Measurements from ENCODE around the gene EDEM3.
A peak's percentile ranks its signal among the peaks of the same experiment; 100 is the strongest.

The EDEM3 gene

GRCh38 chr1:184655185-184655584 lies 99.5 kb downstream of the EDEM3 start:
- no peak overlapping the region for H3K18ac ChIP-seq (ENCODE audit: low read depth in 1 of 2, low read length in 2 of 2)
- no peaks in the 10 kb centered on the region for H3K27me3 ChIP-seq (ENCODE audit: control insufficient read depth in 1 of 2, insufficient read depth in 1 of 2, low read length in 2 of 2)
- DNase-seq: no peak
- no peak overlapping the region for H2BK12ac ChIP-seq (ENCODE audit: low read length in 2 of 2)
- H3K9me3 ChIP-seq (ENCODE audit: control insufficient read depth, low read length): peaks cover 6% of the 10 kb centered on the region
- no peak overlapping the region for H4K8ac ChIP-seq (ENCODE audit: low read length)
- H3K4me3 ChIP-seq (ENCODE audit: insufficient read depth in 1 of 2, low read depth in 1 of 2, low read length in 2 of 2): no peak overlapping the region
- H3K4me1 ChIP-seq (ENCODE audit: control insufficient read depth, insufficient read depth, low read depth, low read length): no peaks in the 10 kb centered on the region
- H3K27ac ChIP-seq (ENCODE audit: low read length, poor library complexity, severe bottlenecking): no peak overlapping the region
- H3K4me2 ChIP-seq (ENCODE audit: low read length, poor library complexity, severe bottlenecking): no peak overlapping the region
- H3K14ac ChIP-seq (ENCODE audit: low read length in 2 of 2): no peak overlapping the region
- no peak overlapping the region for H3K4ac ChIP-seq (ENCODE audit: low read depth in 1 of 2, low read length in 2 of 2)
- H4K91ac ChIP-seq (ENCODE audit: low read length): no peak overlapping the region
- no peak overlapping the region for H2BK5ac ChIP-seq (ENCODE audit: low read depth, low read length, poor library complexity, severe bottlenecking)
- no peaks in the 10 kb centered on the region for H3K36me3 ChIP-seq (ENCODE audit: control insufficient read depth in 1 of 2, insufficient read depth in 2 of 2, low read depth in 1 of 2, low read length in 2 of 2)
- no peak overlapping the region for H2AFZ ChIP-seq (ENCODE audit: low read depth, low read length)
- H3K9ac ChIP-seq (ENCODE audit: low read length): no peak overlapping the region
- no peak overlapping the region for H3K23ac ChIP-seq (ENCODE audit: low read length in 2 of 2)
- no peak overlapping the region for H2AK5ac ChIP-seq (ENCODE audit: low read length, severe bottlenecking)
- no peak overlapping the region for H2BK120ac ChIP-seq (ENCODE audit: low read depth, low read length)
- no peaks in the 10 kb centered on the region for H3K79me1 ChIP-seq (replicated peaks; ENCODE audit: low read length, poor library complexity, severe bottlenecking)
- H2BK15ac ChIP-seq (ENCODE audit: low read depth, poor library complexity, severe bottlenecking): no peak overlapping the region

- DNase-seq: no peak
- Histone ChIP-seq H2BK5ac (ENCODE audit: low read depth, low read length, poor library complexity, severe bottlenecking) (no peak overlapping the region), H3K4me1 (ENCODE audit: control insufficient read depth, insufficient read depth, low read depth, low read length) (no peaks in the 10 kb centered on the region), H4K91ac (ENCODE audit: low read length) (no peak overlapping the region), H3K23ac (ENCODE audit: low read length in 2 of 2) (no peak overlapping the region), H3K14ac (ENCODE audit: low read length in 2 of 2) (no peak overlapping the region), H4K8ac (ENCODE audit: low read length) (no peak overlapping the region), H3K4me2 (ENCODE audit: low read length, poor library complexity, severe bottlenecking) (no peak overlapping the region), H3K79me1 (replicated peaks; ENCODE audit: low read length, poor library complexity, severe bottlenecking) (no peaks in the 10 kb centered on the region), H3K27me3 (ENCODE audit: control insufficient read depth in 1 of 2, insufficient read depth in 1 of 2, low read length in 2 of 2) (no peaks in the 10 kb centered on the region), H2BK15ac (ENCODE audit: low read depth, poor library complexity, severe bottlenecking) (no peak overlapping the region), H2BK12ac (ENCODE audit: low read length in 2 of 2) (no peak overlapping the region), H3K9ac (ENCODE audit: low read length) (no peak overlapping the region), H2AK5ac (ENCODE audit: low read length, severe bottlenecking) (no peak overlapping the region), H2BK120ac (ENCODE audit: low read depth, low read length) (no peak overlapping the region), H3K9me3 (ENCODE audit: control insufficient read depth, low read length) (peaks cover 6% of the 10 kb centered on the region), H3K4me3 (ENCODE audit: insufficient read depth in 1 of 2, low read depth in 1 of 2, low read length in 2 of 2) (no peak overlapping the region), H3K27ac (ENCODE audit: low read length, poor library complexity, severe bottlenecking) (no peak overlapping the region), H3K18ac (ENCODE audit: low read depth in 1 of 2, low read length in 2 of 2) (peak overlapping the region in 1 of 2 experiments; percentile 14), H2AFZ (ENCODE audit: low read depth, low read length) (no peak overlapping the region), H3K4ac (ENCODE audit: low read depth in 1 of 2, low read length in 2 of 2) (no peak overlapping the region), H3K36me3 (ENCODE audit: control insufficient read depth in 1 of 2, insufficient read depth in 2 of 2, low read depth in 1 of 2, low read length in 2 of 2) (no peaks in the 10 kb centered on the region)
- 90% methylated on average over 4 of the region's 5 CpGs for WGBS
Observed at GRCh38 chr1:184650177-184650866, 104.3 kb downstream of the EDEM3 start.

- Histone ChIP-seq H3K4me2 (ENCODE audit: low read length, poor library complexity, severe bottlenecking) (no peak overlapping the region), H3K27ac (ENCODE audit: low read length, poor library complexity, severe bottlenecking) (no peak overlapping the region), H3K23ac (ENCODE audit: low read length in 2 of 2) (no peak overlapping the region), H3K9ac (ENCODE audit: low read length) (no peak overlapping the region), H3K36me3 (ENCODE audit: control insufficient read depth in 1 of 2, insufficient read depth in 2 of 2, low read depth in 1 of 2, low read length in 2 of 2) (no peaks in the 10 kb centered on the region), H3K27me3 (ENCODE audit: control insufficient read depth in 1 of 2, insufficient read depth in 1 of 2, low read length in 2 of 2) (peaks cover under 1 to 2% of the 10 kb centered on the region in 2 experiments), H2AFZ (ENCODE audit: low read depth, low read length) (no peak overlapping the region), H3K4ac (ENCODE audit: low read depth in 1 of 2, low read length in 2 of 2) (no peak overlapping the region), H3K4me1 (ENCODE audit: control insufficient read depth, insufficient read depth, low read depth, low read length) (no peaks in the 10 kb centered on the region), H3K4me3 (ENCODE audit: insufficient read depth in 1 of 2, low read depth in 1 of 2, low read length in 2 of 2) (peak overlapping the region in 1 of 2 experiments; percentile 10), H2BK5ac (ENCODE audit: low read depth, low read length, poor library complexity, severe bottlenecking) (no peak overlapping the region), H3K14ac (ENCODE audit: low read length in 2 of 2) (no peak overlapping the region), H4K91ac (ENCODE audit: low read length) (no peak overlapping the region), H3K18ac (ENCODE audit: low read depth in 1 of 2, low read length in 2 of 2) (peak overlapping the region in 1 of 2 experiments; percentile 33), H3K9me3 (ENCODE audit: control insufficient read depth, low read length) (peaks cover 6% of the 10 kb centered on the region), H2BK120ac (ENCODE audit: low read depth, low read length) (no peak overlapping the region), H2BK15ac (ENCODE audit: low read depth, poor library complexity, severe bottlenecking) (no peak overlapping the region), H4K8ac (ENCODE audit: low read length) (no peak overlapping the region), H2AK5ac (ENCODE audit: low read length, severe bottlenecking) (no peak overlapping the region), H2BK12ac (ENCODE audit: low read length in 2 of 2) (no peak overlapping the region), H3K79me1 (replicated peaks; ENCODE audit: low read length, poor library complexity, severe bottlenecking) (no peaks in the 10 kb centered on the region)
- peak; percentile 60 for DNase-seq
- 91% methylated on average over 5 of the region's 7 CpGs for WGBS
Observed at GRCh38 chr1:184649451-184649888, 105.2 kb downstream of the EDEM3 start.

DNA sequence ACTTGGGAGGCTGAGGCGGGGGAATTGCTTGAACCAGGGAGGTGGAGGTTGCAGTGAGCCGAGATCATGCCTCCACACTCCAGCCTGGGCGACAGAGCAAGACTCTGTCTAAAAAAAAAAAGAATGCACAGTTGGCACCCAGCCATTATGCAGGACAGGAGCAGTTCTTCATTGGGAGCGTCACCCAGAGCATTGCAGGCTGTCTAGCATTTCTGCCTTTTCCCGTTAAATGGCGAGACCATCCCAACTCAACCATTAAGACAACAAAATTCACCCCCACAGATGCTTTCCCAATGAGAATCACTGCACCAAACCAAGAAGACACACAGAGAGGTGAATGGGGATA lies 105.8 kb downstream of the EDEM3 start:
- no peaks in the 10 kb centered on the region for H3K4me1 ChIP-seq (ENCODE audit: control insufficient read depth, insufficient read depth, low read depth, low read length)
- H3K79me1 ChIP-seq (replicated peaks; ENCODE audit: low read length, poor library complexity, severe bottlenecking): no peaks in the 10 kb centered on the region
- H3K18ac ChIP-seq (ENCODE audit: low read depth in 1 of 2, low read length in 2 of 2): no peak overlapping the region
- no peak overlapping the region for H2AK5ac ChIP-seq (ENCODE audit: low read length, severe bottlenecking)
- no peak overlapping the region for H3K27ac ChIP-seq (ENCODE audit: low read length, poor library complexity, severe bottlenecking)
- H3K36me3 ChIP-seq (ENCODE audit: control insufficient read depth in 1 of 2, insufficient read depth in 2 of 2, low read depth in 1 of 2, low read length in 2 of 2): no peaks in the 10 kb centered on the region
- H2BK12ac ChIP-seq (ENCODE audit: low read length in 2 of 2): no peak overlapping the region
- peaks cover 6% of the 10 kb centered on the region in 2 experiments for H3K27me3 ChIP-seq (ENCODE audit: control insufficient read depth in 1 of 2, insufficient read depth in 1 of 2, low read length in 2 of 2)
- H3K23ac ChIP-seq (ENCODE audit: low read length in 2 of 2): no peak overlapping the region
- no peak overlapping the region for H3K9ac ChIP-seq (ENCODE audit: low read length)
- H2AFZ ChIP-seq (ENCODE audit: low read depth, low read length): no peak overlapping the region
- H3K4me3 ChIP-seq (ENCODE audit: insufficient read depth in 1 of 2, low read depth in 1 of 2, low read length in 2 of 2): peak overlapping the region in 1 of 2 experiments; percentile 10
- H2BK120ac ChIP-seq (ENCODE audit: low read depth, low read length): no peak overlapping the region
- H4K8ac ChIP-seq (ENCODE audit: low read length): no peak overlapping the region
- H2BK5ac ChIP-seq (ENCODE audit: low read depth, low read length, poor library complexity, severe bottlenecking): no peak overlapping the region
- no peak overlapping the region for H4K91ac ChIP-seq (ENCODE audit: low read length)
- H3K4me2 ChIP-seq (ENCODE audit: low read length, poor library complexity, severe bottlenecking): no peak overlapping the region
- over 99% methylated on average over 6 of the region's 6 CpGs for WGBS
- peaks cover 6% of the 10 kb centered on the region for H3K9me3 ChIP-seq (ENCODE audit: control insufficient read depth, low read length)
- no peak for DNase-seq
- no peak overlapping the region for H3K14ac ChIP-seq (ENCODE audit: low read length in 2 of 2)
- H3K4ac ChIP-seq (ENCODE audit: low read depth in 1 of 2, low read length in 2 of 2): no peak overlapping the region
- H2BK15ac ChIP-seq (ENCODE audit: low read depth, poor library complexity, severe bottlenecking): no peak overlapping the region

Measured in mesenchymal stem cell (in vitro differentiated cells and primary cell).